ENCODE measurements around the gene BLCAP.
A peak's percentile ranks its signal among the peaks of the same experiment; 100 is the strongest.

BLCAP gene

DNA sequence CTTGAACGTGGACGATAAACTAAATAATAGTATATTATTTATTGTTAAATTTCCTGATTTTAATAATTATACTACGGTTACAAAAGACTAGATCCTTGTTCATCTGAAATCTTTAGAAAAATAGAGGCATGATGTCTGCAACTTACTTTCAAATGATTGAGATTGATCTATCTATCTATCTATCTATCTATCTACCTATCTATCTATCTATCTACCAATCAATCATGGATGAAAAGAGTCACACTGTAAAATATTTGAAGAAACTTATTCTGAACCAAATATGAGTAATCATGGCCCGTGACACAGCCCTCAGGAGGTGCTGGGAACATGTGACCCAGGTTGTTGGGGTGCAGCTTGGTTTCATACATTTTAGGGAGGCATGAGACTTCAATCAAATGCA is 11.7 kb upstream of the BLCAP start:
- no peak overlapping the region for H3K9ac ChIP-seq (ENCODE audit: low read length)
- H4K8ac ChIP-seq (ENCODE audit: low read length) = no peak overlapping the region
- no peak overlapping the region for H2BK15ac ChIP-seq (ENCODE audit: low read depth, poor library complexity, severe bottlenecking)
- no CpG with 5 or more reads among the region's 4 CpGs for WGBS
- H2BK120ac ChIP-seq (ENCODE audit: low read depth, low read length) = no peak overlapping the region
- no peak overlapping the region for H2BK5ac ChIP-seq (ENCODE audit: low read depth, low read length, poor library complexity, severe bottlenecking)
- H3K27ac ChIP-seq (ENCODE audit: low read length, poor library complexity, severe bottlenecking) = no peak overlapping the region
- no peak for DNase-seq
- peaks cover 3% of the 10 kb centered on the region for H3K4me1 ChIP-seq (ENCODE audit: control insufficient read depth, insufficient read depth, low read depth, low read length)
- H3K14ac ChIP-seq (ENCODE audit: low read length in 2 of 2) = no peak overlapping the region
- no peak overlapping the region for H3K18ac ChIP-seq (ENCODE audit: low read depth in 1 of 2, low read length in 2 of 2)
- H3K23ac ChIP-seq (ENCODE audit: low read length in 2 of 2) = no peak overlapping the region
- no peak overlapping the region for H2AFZ ChIP-seq (ENCODE audit: low read depth, low read length)
- no peaks in the 10 kb centered on the region for H3K36me3 ChIP-seq (ENCODE audit: control insufficient read depth in 1 of 2, insufficient read depth in 2 of 2, low read depth in 1 of 2, low read length in 2 of 2)
- H2AK5ac ChIP-seq (ENCODE audit: low read length, severe bottlenecking) = no peak overlapping the region
- no peak overlapping the region for H3K4me2 ChIP-seq (ENCODE audit: low read length, poor library complexity, severe bottlenecking)
- no peak overlapping the region for H4K91ac ChIP-seq (ENCODE audit: low read length)
- no peak overlapping the region for H3K4me3 ChIP-seq (ENCODE audit: insufficient read depth in 1 of 2, low read depth in 1 of 2, low read length in 2 of 2)
- H3K79me1 ChIP-seq (replicated peaks; ENCODE audit: low read length, poor library complexity, severe bottlenecking) = no peaks in the 10 kb centered on the region
- H3K27me3 ChIP-seq (ENCODE audit: control insufficient read depth in 1 of 2, insufficient read depth in 1 of 2, low read length in 2 of 2) = peaks cover 13 to 25% of the 10 kb centered on the region in 2 experiments
- no peak overlapping the region for H3K4ac ChIP-seq (ENCODE audit: low read depth in 1 of 2, low read length in 2 of 2)
- H3K9me3 ChIP-seq (ENCODE audit: control insufficient read depth, low read length) = no peaks in the 10 kb centered on the region
- H2BK12ac ChIP-seq (ENCODE audit: low read length in 2 of 2) = no peak overlapping the region

GRCh38 chr20:37538003-37538402 is 10.3 kb upstream of the BLCAP start:
- Histone ChIP-seq H3K27me3 (ENCODE audit: control insufficient read depth in 1 of 2, insufficient read depth in 1 of 2, low read length in 2 of 2) (peaks cover 10 to 21% of the 10 kb centered on the region in 2 experiments), H3K9ac (ENCODE audit: low read length) (no peak overlapping the region), H4K8ac (ENCODE audit: low read length) (no peak overlapping the region), H3K4me1 (ENCODE audit: control insufficient read depth, insufficient read depth, low read depth, low read length) (peaks cover under 1% of the 10 kb centered on the region), H2BK5ac (ENCODE audit: low read depth, low read length, poor library complexity, severe bottlenecking) (no peak overlapping the region), H2BK15ac (ENCODE audit: low read depth, poor library complexity, severe bottlenecking) (no peak overlapping the region), H4K91ac (ENCODE audit: low read length) (no peak overlapping the region), H3K36me3 (ENCODE audit: control insufficient read depth in 1 of 2, insufficient read depth in 2 of 2, low read depth in 1 of 2, low read length in 2 of 2) (no peaks in the 10 kb centered on the region), H3K23ac (ENCODE audit: low read length in 2 of 2) (no peak overlapping the region), H3K4me2 (ENCODE audit: low read length, poor library complexity, severe bottlenecking) (no peak overlapping the region), H3K4ac (ENCODE audit: low read depth in 1 of 2, low read length in 2 of 2) (no peak overlapping the region), H2AK5ac (ENCODE audit: low read length, severe bottlenecking) (no peak overlapping the region), H3K79me1 (replicated peaks; ENCODE audit: low read length, poor library complexity, severe bottlenecking) (no peaks in the 10 kb centered on the region), H3K9me3 (ENCODE audit: control insufficient read depth, low read length) (no peaks in the 10 kb centered on the region), H2AFZ (ENCODE audit: low read depth, low read length) (no peak overlapping the region), H3K27ac (ENCODE audit: low read length, poor library complexity, severe bottlenecking) (no peak overlapping the region), H3K14ac (ENCODE audit: low read length in 2 of 2) (no peak overlapping the region), H3K4me3 (ENCODE audit: insufficient read depth in 1 of 2, low read depth in 1 of 2, low read length in 2 of 2) (no peak overlapping the region), H2BK120ac (ENCODE audit: low read depth, low read length) (no peak overlapping the region), H3K18ac (ENCODE audit: low read depth in 1 of 2, low read length in 2 of 2) (no peak overlapping the region), H2BK12ac (ENCODE audit: low read length in 2 of 2) (no peak overlapping the region)
- DNase-seq = peak; percentile 47
- 93% methylated on average over 4 of the region's 5 CpGs for WGBS

DNA sequence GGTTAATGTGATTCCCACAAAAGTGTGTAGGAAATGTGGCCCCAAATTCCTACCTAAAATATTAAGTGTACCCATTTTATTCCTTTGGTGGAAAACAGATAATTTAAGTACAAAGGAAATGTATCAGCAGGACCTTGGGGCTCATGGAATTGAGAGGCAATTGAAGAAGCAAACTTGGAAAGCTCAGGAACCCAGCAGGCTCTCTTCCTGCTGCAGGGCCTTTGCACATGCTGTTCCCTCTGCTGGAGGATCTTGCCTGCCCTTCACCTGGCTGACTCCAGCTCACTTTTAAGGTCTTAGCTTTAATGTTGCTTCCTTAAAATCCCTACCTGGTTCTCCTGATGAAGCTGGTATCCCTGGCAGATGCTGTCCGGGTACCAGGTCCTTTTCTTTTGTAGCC is 9.8 kb upstream of the BLCAP start:
- H3K27ac ChIP-seq (ENCODE audit: low read length, poor library complexity, severe bottlenecking) = no peak overlapping the region
- WGBS = 83% methylated on average over 1 of the region's 1 CpG

DNA sequence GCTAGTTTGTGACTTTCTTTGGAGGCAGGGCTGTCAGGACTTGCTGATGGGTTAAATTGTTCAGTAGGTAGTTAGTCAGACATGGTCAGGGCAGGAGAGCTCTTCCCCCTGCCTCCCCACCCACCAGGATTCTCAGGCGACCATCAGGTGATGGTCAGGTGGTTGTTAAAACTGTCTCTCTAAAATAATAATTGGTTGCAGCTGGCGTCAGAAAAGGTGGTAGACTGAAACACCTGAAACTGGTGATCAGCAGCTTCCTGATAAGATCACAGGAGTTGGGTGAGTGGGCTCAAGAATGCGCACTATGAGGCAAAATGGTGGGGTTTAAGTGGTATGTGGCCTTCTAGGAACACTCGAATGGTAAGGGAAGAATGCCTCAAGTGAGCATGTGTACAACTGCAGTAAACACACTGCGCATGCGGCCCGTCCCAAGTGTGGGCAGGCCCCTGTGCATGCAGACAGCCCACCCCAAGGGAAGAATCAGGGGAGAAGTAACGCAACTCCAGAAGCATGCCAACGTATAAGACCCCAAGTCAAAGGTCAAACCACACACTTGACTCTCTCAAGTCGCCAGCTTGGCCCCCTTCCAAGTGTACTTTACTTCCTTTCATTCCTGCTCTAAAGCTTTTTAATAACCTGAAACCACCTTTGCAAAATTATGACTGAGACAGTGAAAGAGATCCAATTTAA is 7.9 kb upstream of the BLCAP start:
- Histone ChIP-seq H3K9ac (ENCODE audit: low read length) (no peak overlapping the region), H4K91ac (ENCODE audit: low read length) (no peak overlapping the region), H3K79me1 (replicated peaks; ENCODE audit: low read length, poor library complexity, severe bottlenecking) (no peaks in the 10 kb centered on the region), H2BK12ac (ENCODE audit: low read length in 2 of 2) (no peak overlapping the region), H3K18ac (ENCODE audit: low read depth in 1 of 2, low read length in 2 of 2) (no peak overlapping the region), H2AFZ (ENCODE audit: low read depth, low read length) (no peak overlapping the region), H3K4me2 (ENCODE audit: low read length, poor library complexity, severe bottlenecking) (no peak overlapping the region), H4K8ac (ENCODE audit: low read length) (peak overlapping the region; percentile 24), H2BK120ac (ENCODE audit: low read depth, low read length) (no peak overlapping the region), H3K14ac (ENCODE audit: low read length in 2 of 2) (no peak overlapping the region), H3K27ac (ENCODE audit: low read length, poor library complexity, severe bottlenecking) (no peak overlapping the region), H3K4me3 (ENCODE audit: insufficient read depth in 1 of 2, low read depth in 1 of 2, low read length in 2 of 2) (no peak overlapping the region), H3K9me3 (ENCODE audit: control insufficient read depth, low read length) (no peaks in the 10 kb centered on the region), H3K4ac (ENCODE audit: low read depth in 1 of 2, low read length in 2 of 2) (no peak overlapping the region), H2AK5ac (ENCODE audit: low read length, severe bottlenecking) (no peak overlapping the region), H3K36me3 (ENCODE audit: control insufficient read depth in 1 of 2, insufficient read depth in 2 of 2, low read depth in 1 of 2, low read length in 2 of 2) (no peaks in the 10 kb centered on the region), H2BK5ac (ENCODE audit: low read depth, low read length, poor library complexity, severe bottlenecking) (no peak overlapping the region), H3K23ac (ENCODE audit: low read length in 2 of 2) (no peak overlapping the region), H2BK15ac (ENCODE audit: low read depth, poor library complexity, severe bottlenecking) (no peak overlapping the region), H3K4me1 (ENCODE audit: control insufficient read depth, insufficient read depth, low read depth, low read length) (no peaks in the 10 kb centered on the region), H3K27me3 (ENCODE audit: control insufficient read depth in 1 of 2, insufficient read depth in 1 of 2, low read length in 2 of 2) (peaks cover 10 to 21% of the 10 kb centered on the region in 2 experiments)
- WGBS = 51% methylated on average over 10 of the region's 10 CpGs
- no peak for DNase-seq

More for the DNA sequence above, 9.8 kb upstream of the BLCAP start:
- Histone ChIP-seq H3K4me2 (ENCODE audit: low read length, poor library complexity, severe bottlenecking) (no peak overlapping the region), H2BK5ac (ENCODE audit: low read depth, low read length, poor library complexity, severe bottlenecking) (no peak overlapping the region), H2BK12ac (ENCODE audit: low read length in 2 of 2) (no peak overlapping the region), H3K79me1 (replicated peaks; ENCODE audit: low read length, poor library complexity, severe bottlenecking) (no peaks in the 10 kb centered on the region), H3K36me3 (ENCODE audit: control insufficient read depth in 1 of 2, insufficient read depth in 2 of 2, low read depth in 1 of 2, low read length in 2 of 2) (no peaks in the 10 kb centered on the region), H4K91ac (ENCODE audit: low read length) (no peak overlapping the region), H3K4ac (ENCODE audit: low read depth in 1 of 2, low read length in 2 of 2) (no peak overlapping the region), H2BK120ac (ENCODE audit: low read depth, low read length) (no peak overlapping the region), H3K18ac (ENCODE audit: low read depth in 1 of 2, low read length in 2 of 2) (no peak overlapping the region), H3K4me3 (ENCODE audit: insufficient read depth in 1 of 2, low read depth in 1 of 2, low read length in 2 of 2) (no peak overlapping the region), H3K27me3 (ENCODE audit: control insufficient read depth in 1 of 2, insufficient read depth in 1 of 2, low read length in 2 of 2) (peaks cover 10 to 21% of the 10 kb centered on the region in 2 experiments), H2BK15ac (ENCODE audit: low read depth, poor library complexity, severe bottlenecking) (no peak overlapping the region), H3K9ac (ENCODE audit: low read length) (no peak overlapping the region), H2AFZ (ENCODE audit: low read depth, low read length) (no peak overlapping the region), H4K8ac (ENCODE audit: low read length) (no peak overlapping the region), H3K14ac (ENCODE audit: low read length in 2 of 2) (no peak overlapping the region), H3K23ac (ENCODE audit: low read length in 2 of 2) (no peak overlapping the region), H2AK5ac (ENCODE audit: low read length, severe bottlenecking) (no peak overlapping the region), H3K4me1 (ENCODE audit: control insufficient read depth, insufficient read depth, low read depth, low read length) (no peaks in the 10 kb centered on the region), H3K9me3 (ENCODE audit: control insufficient read depth, low read length) (no peaks in the 10 kb centered on the region)
- DNase-seq = no peak
